H1 (cell line): ENCODE data around the gene TCAF1. TPM values are rescaled to one million over a fixed set of nuclear protein-coding genes. Genes with fewer than 3 reads are reported as not detected.

ENCODE experiments used
- HDAC2 ChIP-seq, 2 experiments: fragments of 300-600 bp in 1 of 2; sonication (generic) in 1 of 2; IDR thresholded peaks; 2 replicates each; pipeline ENCODE4 v1.6.1; 2011 to 2012; ENCODE audit warnings: low read depth in 2 of 2, low read length in 2 of 2, mild to moderate bottlenecking in 2 of 2, moderate library complexity in 2 of 2, borderline replicate concordance in 1 of 2, inconsistent platforms in 1 of 2
- POLR2AphosphoS5 ChIP-seq: IDR thresholded peaks from 2 replicates; pipeline ENCODE4 v1.6.1; 2011; ENCODE audit warnings: low read depth, low read length
- SIX5 ChIP-seq: IDR thresholded peaks from 2 replicates; pipeline ENCODE4 v1.6.1; 2011; ENCODE audit warnings: mild to moderate bottlenecking, low read depth, low read length
- SUZ12 ChIP-seq: fragments of 200-600 bp; sonication (generic); IDR thresholded peaks from 2 replicates; pipeline ENCODE4 v1.6.1; 2012; ENCODE audit warnings: mild to moderate bottlenecking, inconsistent platforms, low read length, moderate library complexity, mixed read lengths
- ZNF274 ChIP-seq: IDR thresholded peaks from 2 replicates; pipeline ENCODE4 v1.7.0; 2012; ENCODE audit warnings: low read length, borderline replicate concordance; ENCODE audit errors: extremely low read depth
- polyA plus RNA-seq, 7 experiments: library from polyadenylated mRNA; depleted of rRNA in 3 of 7; stranded (reverse) in 5 of 7; unstranded in 2 of 7; fragments of >200 nt in 5 of 7; fragments of 200-250 nt in 2 of 7; gene quantifications; 1 replicate in 5 of 7; 2 replicates in 1 of 7; 4 replicates in 1 of 7; pipeline versions ENCODE4 v1.2.1 to v1.2.3, GENCODE V29; 2011 to 2013; ENCODE audit warnings: missing spikeins in 2 of 7, mixed read lengths in 2 of 7
- total RNA-seq: library from RNA; stranded (reverse); fragmentation: NEBNext Ultra II Directional; extraction: Animal tissue kit (Norgen Biotek cat#: 25700); gene quantifications from 2 replicates; pipeline ENCODE4 v1.2.1, GENCODE V29; 2021

The TCAF1 gene
- total and polyA plus RNA-seq, 2 of the 8 experiments (the other 6 are each of a cell fraction or from before 2014, with no cell fraction given), result 9.6 to 28.0 TPM

DNA sequence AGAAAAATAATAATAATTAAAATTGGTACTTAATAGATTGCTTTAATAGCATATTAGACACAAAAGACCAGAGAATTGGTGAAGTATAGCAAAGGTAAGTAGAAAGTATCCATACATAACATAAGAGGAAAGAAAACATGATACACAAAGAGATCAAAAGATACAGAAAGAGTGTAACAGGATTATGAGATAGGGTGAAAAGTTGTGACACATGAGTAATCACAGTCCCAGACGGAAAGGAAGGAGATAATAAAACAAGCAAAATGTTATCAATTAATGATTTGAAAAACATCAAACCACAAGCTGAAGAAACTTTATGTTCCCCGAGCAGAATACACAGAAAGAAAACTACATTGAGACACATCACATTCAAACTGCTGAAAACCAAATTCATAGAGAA, 10.5 kb downstream of the TCAF1 start (continued):
- no peak for TF ChIP-seq POLR2AphosphoS5
- no peak for TF ChIP-seq SIX5
- TF ChIP-seq HDAC2 (IDR thresholded peaks at IDR 0.05; ENCODE audit: borderline replicate concordance in 1 of 2, low read depth in 2 of 2, low read length in 2 of 2), result no peak
- no peak for TF ChIP-seq ZNF274
- TF ChIP-seq SUZ12, result no peak
